DOHH2 (cell line): ENCODE results near the gene GNPDA1.

ENCODE experiments used
- H3F3A ChIP-seq: fragments of 200-600 bp; sonication (generic), shearing (Covaris generic); 2 replicates; pipeline ENCODE4 v1.6.0; 2016; ENCODE audit warnings: antibody characterized with exemption, mild to moderate bottlenecking; ENCODE audit not compliant: control insufficient read depth, insufficient read depth
- H3K27ac ChIP-seq: fragments of 200-600 bp; sonication (generic); 2 replicates; pipeline ENCODE4 v1.5.1; 2014; ENCODE audit warnings: low read depth, mild to moderate bottlenecking, low read length, moderate library complexity
- H3K27me3 ChIP-seq: fragments of 200-600 bp; sonication (generic); 2 replicates; pipeline ENCODE4 v1.6.1; 2014; ENCODE audit warnings: mild to moderate bottlenecking, low read length, mixed read lengths; ENCODE audit not compliant: control insufficient read depth
- H3K36me3 ChIP-seq: fragments of 200-600 bp; sonication (generic); 2 replicates; pipeline ENCODE4 v1.6.1; 2014; ENCODE audit warnings: mild to moderate bottlenecking, low read length, moderate library complexity, mixed read lengths; ENCODE audit not compliant: control insufficient read depth
- H3K4me1 ChIP-seq: fragments of 200-600 bp; sonication (generic); 2 replicates; pipeline ENCODE4 v1.6.1; 2014; ENCODE audit warnings: mild to moderate bottlenecking, low read length, mixed read lengths; ENCODE audit not compliant: control insufficient read depth
- H3K4me2 ChIP-seq: fragments of 200-600 bp; sonication (generic); 2 replicates; pipeline ENCODE4 v1.6.0; 2014; ENCODE audit warnings: mild to moderate bottlenecking, low read length, moderate library complexity
- H3K4me3 ChIP-seq: fragments of 200-600 bp; sonication (generic); 2 replicates; pipeline ENCODE4 v1.5.1; 2014; ENCODE audit warnings: mild to moderate bottlenecking, low read length, mixed read lengths
- H3K79me2 ChIP-seq: fragments of 200-600 bp; sonication (generic); 2 replicates; pipeline ENCODE4 v1.6.1; 2014; ENCODE audit warnings: mild to moderate bottlenecking, low read length, mixed read lengths; ENCODE audit not compliant: control insufficient read depth
- H3K9me2 ChIP-seq: fragments of 200-600 bp; sonication (generic); replicated peaks from 2 replicates; pipeline ENCODE4 v1.6.1; 2014; ENCODE audit warnings: mild to moderate bottlenecking, low read length, mixed read lengths; ENCODE audit not compliant: control insufficient read depth
- H3K9me3 ChIP-seq: fragments of 200-600 bp; sonication (generic); 2 replicates; pipeline ENCODE4 v1.6.1; 2014; ENCODE audit warnings: antibody characterized with exemption, low read length, mixed read lengths; ENCODE audit not compliant: control insufficient read depth, insufficient read depth
- H4K20me1 ChIP-seq: fragments of 200-600 bp; sonication (generic); 2 replicates; pipeline ENCODE4 v1.6.0; 2014; ENCODE audit warnings: low read depth, mild to moderate bottlenecking, antibody characterized with exemption, low read length, moderate library complexity; ENCODE audit not compliant: control insufficient read depth, insufficient read depth
- EZH2phosphoT487 ChIP-seq: fragments of 200-600 bp; sonication (generic); IDR thresholded peaks from 2 replicates; pipeline ENCODE4 v1.6.1; 2017; ENCODE audit warnings: borderline replicate concordance, mild to moderate bottlenecking, antibody characterized with exemption, low read length, moderate library complexity, mixed read lengths
- TF ChIP-seq, protein P1 (sequence below): fragments of 200-600 bp; sonication (generic); IDR thresholded peaks from one replicate; pipeline ENCODE4 v1.5.1; 2014; ENCODE audit warnings: antibody characterized with exemption, mild to moderate bottlenecking, low read depth, low read length; ENCODE audit not compliant: poor library complexity, severe bottlenecking

The GNPDA1 gene

DNA sequence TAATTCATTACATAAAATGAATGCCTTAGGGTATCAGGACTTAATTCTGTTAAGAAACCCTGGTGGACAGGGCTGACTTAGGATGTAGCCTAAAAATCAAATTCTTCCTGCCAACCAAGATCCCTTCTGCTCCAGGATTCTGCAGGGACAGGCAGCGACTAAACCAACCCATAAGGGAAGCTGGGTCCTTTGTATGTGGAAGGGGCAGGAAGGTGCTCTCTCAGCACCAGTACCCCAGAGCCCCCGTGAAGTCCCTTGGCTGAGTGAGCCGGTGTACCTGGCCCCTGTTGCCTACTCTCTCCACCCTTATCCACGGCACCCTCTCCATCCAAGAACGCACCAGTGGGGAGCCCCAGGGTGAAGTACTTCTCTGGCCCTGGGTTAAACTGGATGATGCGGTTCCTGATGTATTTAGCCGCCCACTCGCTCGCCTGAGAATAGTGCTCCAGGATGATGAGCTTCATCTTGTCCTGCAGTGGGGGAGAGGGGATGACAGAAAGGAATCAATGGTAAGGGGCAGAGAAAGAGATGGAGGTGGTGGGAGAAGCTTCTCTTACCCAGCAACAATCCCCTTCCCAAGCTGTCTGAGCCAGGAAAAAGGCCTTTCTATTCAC lies 1.1 kb downstream of the GNPDA1 start:
- Histone ChIP-seq H3F3A (peaks cover 10% of the 10 kb centered on the region; the same call in 1 of the 2 replicates), H3K4me3 (peak overlapping the region; percentile 70; the same call in 1 of the 2 replicates), H3K79me2 (no peaks in the 10 kb centered on the region), H3K9me2 (no peaks in the 10 kb centered on the region), H3K9me3 (no peaks in the 10 kb centered on the region), H4K20me1 (no peaks in the 10 kb centered on the region), H3K36me3 (no peaks in the 10 kb centered on the region), H3K4me1 (peaks cover 34% of the 10 kb centered on the region), H3K4me2 (peak overlapping the region; percentile 71), H3K27me3 (peaks cover 25% of the 10 kb centered on the region), H3K27ac (no peak overlapping the region)
- TF ChIP-seq, protein P1, sequence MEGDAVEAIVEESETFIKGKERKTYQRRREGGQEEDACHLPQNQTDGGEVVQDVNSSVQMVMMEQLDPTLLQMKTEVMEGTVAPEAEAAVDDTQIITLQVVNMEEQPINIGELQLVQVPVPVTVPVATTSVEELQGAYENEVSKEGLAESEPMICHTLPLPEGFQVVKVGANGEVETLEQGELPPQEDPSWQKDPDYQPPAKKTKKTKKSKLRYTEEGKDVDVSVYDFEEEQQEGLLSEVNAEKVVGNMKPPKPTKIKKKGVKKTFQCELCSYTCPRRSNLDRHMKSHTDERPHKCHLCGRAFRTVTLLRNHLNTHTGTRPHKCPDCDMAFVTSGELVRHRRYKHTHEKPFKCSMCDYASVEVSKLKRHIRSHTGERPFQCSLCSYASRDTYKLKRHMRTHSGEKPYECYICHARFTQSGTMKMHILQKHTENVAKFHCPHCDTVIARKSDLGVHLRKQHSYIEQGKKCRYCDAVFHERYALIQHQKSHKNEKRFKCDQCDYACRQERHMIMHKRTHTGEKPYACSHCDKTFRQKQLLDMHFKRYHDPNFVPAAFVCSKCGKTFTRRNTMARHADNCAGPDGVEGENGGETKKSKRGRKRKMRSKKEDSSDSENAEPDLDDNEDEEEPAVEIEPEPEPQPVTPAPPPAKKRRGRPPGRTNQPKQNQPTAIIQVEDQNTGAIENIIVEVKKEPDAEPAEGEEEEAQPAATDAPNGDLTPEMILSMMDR = no peak
- TF ChIP-seq EZH2phosphoT487 = no peak

DNA sequence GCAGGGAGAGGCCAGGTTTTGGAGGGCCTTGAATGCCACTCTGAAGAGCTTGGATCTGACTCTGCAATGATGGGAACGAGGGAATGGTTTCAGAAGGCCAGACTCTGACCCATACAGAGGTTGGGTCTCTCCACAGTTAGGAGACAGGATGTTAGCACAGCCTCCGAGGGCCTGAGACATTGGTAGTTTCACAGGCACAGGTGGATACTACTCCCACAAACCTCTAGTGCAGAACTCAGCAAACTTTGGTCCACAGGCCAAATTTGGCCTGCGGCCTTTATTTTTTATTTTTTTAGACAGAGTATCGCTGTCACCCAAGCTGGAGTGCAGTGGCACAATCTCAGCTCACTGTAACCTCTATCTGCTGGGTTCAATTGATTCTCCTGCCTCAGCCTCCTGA lies 2.9 kb downstream of the GNPDA1 start:
- H3F3A ChIP-seq = peaks cover 7% of the 10 kb centered on the region; the same call in 1 of the 2 replicates
- peaks cover 16% of the 10 kb centered on the region for H3K4me1 ChIP-seq
- H3K27ac ChIP-seq = no peak overlapping the region
- H3K4me2 ChIP-seq = no peak overlapping the region
- no peaks in the 10 kb centered on the region for H4K20me1 ChIP-seq
- peaks cover 19% of the 10 kb centered on the region for H3K27me3 ChIP-seq
- H3K9me2 ChIP-seq = no peaks in the 10 kb centered on the region
- H3K79me2 ChIP-seq = no peaks in the 10 kb centered on the region
- H3K9me3 ChIP-seq = no peaks in the 10 kb centered on the region
- H3K36me3 ChIP-seq = no peaks in the 10 kb centered on the region
- H3K4me3 ChIP-seq = no peak overlapping the region
- TF ChIP-seq, protein P1 = no peak
- no peak for TF ChIP-seq EZH2phosphoT487

- H3K36me3 ChIP-seq = no peaks in the 10 kb centered on the region
- no peaks in the 10 kb centered on the region for H4K20me1 ChIP-seq
- H3K9me3 ChIP-seq = no peaks in the 10 kb centered on the region
- no peak overlapping the region for H3K4me3 ChIP-seq
- peaks cover 13% of the 10 kb centered on the region for H3K4me1 ChIP-seq
- H3K27me3 ChIP-seq = peaks cover 15% of the 10 kb centered on the region
- H3K4me2 ChIP-seq = no peak overlapping the region
- no peak overlapping the region for H3K27ac ChIP-seq
- H3F3A ChIP-seq = peaks cover 5% of the 10 kb centered on the region; the same call in 1 of the 2 replicates
- TF ChIP-seq, protein P1 = no peak
- no peak for TF ChIP-seq EZH2phosphoT487
- H3K9me2 ChIP-seq = no peaks in the 10 kb centered on the region
- no peaks in the 10 kb centered on the region for H3K79me2 ChIP-seq
Observed at GRCh38 chr5:142008813-142009212, 4.0 kb downstream of the GNPDA1 start.
